AG10803 (cell line): ENCODE results near the gene ADGRV1.

ENCODE experiments used
- DNase-seq: peaks from one replicate; pipeline ENCODE4 v3.0.0; 2010; ENCODE audit warnings: low read depth
- H3K4me3 ChIP-seq: 2 replicates; pipeline ENCODE4 v1.5.1; 2011; ENCODE audit warnings: mild to moderate bottlenecking, low read length, control low read depth
- TF ChIP-seq, protein P1 (sequence below): conservative IDR thresholded peaks from 2 replicates; pipeline ENCODE4 v1.5.1; 2011; ENCODE audit warnings: mild to moderate bottlenecking, low read length, control low read depth, inconsistent platforms

Gene ADGRV1

DNA sequence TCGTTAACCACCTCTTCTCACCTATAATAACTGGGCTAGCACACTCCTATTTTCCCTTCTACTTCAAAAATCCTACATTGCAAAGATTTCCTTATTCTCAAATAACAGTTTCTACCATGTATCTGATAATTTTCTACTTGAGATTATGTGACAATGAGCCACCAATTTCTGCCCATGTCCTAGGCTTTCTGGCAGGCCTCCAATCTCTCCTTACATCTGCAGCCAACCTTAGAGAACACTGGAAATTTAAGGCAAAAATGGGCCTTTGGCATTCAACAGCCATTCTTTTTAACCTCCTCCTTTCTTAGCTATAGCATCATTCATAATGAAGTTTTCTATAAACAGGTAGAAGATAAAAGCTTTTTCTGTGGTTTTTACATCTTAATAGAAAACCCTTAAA, 599.4 kb downstream of the ADGRV1 start:
- TF ChIP-seq, protein P1, sequence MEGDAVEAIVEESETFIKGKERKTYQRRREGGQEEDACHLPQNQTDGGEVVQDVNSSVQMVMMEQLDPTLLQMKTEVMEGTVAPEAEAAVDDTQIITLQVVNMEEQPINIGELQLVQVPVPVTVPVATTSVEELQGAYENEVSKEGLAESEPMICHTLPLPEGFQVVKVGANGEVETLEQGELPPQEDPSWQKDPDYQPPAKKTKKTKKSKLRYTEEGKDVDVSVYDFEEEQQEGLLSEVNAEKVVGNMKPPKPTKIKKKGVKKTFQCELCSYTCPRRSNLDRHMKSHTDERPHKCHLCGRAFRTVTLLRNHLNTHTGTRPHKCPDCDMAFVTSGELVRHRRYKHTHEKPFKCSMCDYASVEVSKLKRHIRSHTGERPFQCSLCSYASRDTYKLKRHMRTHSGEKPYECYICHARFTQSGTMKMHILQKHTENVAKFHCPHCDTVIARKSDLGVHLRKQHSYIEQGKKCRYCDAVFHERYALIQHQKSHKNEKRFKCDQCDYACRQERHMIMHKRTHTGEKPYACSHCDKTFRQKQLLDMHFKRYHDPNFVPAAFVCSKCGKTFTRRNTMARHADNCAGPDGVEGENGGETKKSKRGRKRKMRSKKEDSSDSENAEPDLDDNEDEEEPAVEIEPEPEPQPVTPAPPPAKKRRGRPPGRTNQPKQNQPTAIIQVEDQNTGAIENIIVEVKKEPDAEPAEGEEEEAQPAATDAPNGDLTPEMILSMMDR, result no peak
- no peak overlapping the region for H3K4me3 ChIP-seq
- no peak for DNase-seq

DNA sequence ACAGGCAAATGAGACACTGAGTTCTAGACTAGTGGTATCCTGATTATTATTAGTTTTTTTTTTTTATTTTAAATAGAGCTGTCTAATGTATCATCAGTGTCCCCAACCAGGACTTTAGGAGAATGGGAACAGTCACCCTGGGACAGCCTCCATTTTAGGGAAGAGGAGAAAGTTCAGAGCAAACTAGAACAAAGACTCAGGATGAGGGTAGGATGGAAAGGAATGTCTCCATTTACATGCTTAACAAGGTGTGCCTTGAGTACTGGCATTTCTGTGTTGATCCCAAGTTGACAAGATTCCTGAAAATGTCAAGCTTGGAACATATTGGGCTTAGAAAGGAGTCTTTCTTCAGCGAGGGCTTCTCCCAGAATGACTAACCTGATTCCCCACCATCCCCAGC, 601.0 kb downstream of the ADGRV1 start:
- no peak for DNase-seq
- no peak overlapping the region for H3K4me3 ChIP-seq
- TF ChIP-seq, protein P1, result no peak

- no peak overlapping the region for H3K4me3 ChIP-seq
- peak; percentile 13 for DNase-seq
- TF ChIP-seq, protein P1, result no peak
These were observed 602.2 kb downstream of the ADGRV1 start for GRCh38 chr5:91160714-91161285.

DNA sequence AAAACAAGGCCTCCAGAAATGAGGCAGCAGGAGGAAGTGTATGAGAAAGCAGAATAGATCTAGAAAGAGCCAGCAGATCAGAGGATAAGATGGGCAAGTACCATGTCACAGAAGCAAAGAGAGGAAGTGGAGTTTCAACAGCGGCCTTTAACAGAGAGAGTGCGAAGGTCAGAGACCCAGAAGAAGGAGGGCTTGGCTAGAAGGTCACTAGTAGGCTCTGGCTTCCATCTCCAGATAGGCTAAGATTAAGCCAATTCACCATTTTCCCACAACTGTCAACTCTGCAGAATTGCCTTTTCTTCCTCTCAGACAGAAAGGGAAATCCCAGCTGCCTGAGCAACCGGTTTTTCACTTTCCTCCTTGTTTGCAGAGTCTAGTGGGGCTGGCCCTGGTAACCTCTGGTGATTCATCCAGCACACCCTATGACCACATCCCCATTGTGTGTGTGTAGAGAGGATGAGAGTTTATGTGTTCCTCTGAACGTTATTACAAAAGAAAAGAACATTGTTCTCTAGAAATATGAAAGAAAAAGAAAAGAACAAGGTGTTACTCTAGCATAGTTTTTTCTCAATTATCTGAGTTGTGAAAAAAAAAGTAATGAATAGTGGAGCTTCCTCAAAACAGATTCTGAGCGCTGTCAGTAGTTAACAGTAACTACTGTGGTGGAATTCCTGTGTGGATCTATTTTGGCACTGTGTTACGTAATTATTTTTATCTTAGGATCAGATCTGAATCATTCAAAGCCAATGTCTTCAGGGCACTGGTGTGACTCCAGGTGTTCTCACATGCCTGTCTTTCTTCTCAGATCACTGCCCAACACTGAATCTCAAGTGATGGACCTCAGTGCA, 604.2 kb downstream of the ADGRV1 start:
- DNase-seq, result peak; percentile 92
- no peak overlapping the region for H3K4me3 ChIP-seq
- TF ChIP-seq, protein P1, result no peak

DNA sequence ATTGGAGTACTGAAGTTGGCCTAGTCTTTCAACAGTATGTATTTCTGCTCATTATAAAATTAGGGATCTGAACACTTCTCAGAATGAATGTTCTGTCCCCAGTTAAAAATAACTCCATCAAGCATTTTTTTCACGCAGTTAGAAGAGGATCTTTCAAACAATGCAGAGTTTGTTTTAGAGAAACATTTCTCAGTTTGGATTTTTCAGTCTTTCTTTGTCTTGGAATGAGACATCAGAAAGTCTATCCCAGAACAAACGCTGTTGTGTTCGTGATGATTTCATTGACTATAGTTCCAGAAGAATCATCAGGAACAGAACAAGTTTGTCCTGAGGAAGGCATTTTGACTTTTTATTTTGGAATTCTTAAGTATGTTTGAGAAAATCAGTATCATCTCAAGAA, 605.8 kb downstream of the ADGRV1 start:
- TF ChIP-seq, protein P1, result no peak
- DNase-seq, result no peak
- H3K4me3 ChIP-seq, result no peak overlapping the region

DNA sequence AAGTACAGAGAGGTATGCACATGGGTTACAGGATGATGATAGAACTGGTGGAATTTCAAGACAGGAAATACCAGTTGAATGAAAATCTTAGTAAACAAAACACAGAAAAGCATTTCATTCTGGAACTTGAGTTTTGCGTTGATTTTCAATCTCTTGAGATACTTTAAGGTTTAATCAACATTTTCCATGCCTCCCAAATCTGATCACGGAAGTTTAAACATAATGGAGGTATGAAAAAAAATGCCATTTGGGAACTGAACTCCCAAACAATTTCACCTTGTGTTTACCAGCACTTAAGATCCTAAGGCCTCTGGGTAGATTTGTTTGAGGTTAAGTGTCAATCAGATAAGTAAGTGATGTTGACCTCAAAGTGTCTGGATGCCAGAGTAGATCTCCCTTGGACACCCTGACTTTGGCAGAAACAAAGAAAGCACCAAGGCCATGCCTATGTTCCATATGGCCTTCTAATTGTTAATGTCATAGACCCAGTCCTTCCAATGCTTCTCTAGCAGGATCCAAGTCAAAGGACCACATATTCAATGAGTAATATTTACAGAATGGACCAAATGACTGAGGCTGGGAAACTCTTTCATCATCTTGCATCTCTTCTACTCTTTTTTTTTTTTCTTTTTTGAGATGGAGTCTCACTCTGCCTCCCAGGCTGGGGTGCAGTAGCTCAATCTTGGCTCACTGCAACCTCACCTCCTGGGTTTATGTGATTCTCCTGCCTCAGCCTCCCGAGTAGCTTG, 607.6 kb downstream of the ADGRV1 start:
- H3K4me3 ChIP-seq, result no peak overlapping the region
- TF ChIP-seq, protein P1, result no peak
- peak; percentile 82 for DNase-seq
